Osteoblast (primary cell): ENCODE measurements around the gene AUTS2. TPM values are rescaled to one million over a fixed set of nuclear protein-coding genes. Genes with fewer than 3 reads are reported as not detected.

Experiments
- DNase-seq: peaks from one replicate; pipeline ENCODE4 v3.0.0; 2011; ENCODE audit warnings: low spot score, mixed read lengths; ENCODE audit not compliant: insufficient read length; ENCODE audit errors: missing footprints
- H2AFZ ChIP-seq: 2 replicates; pipeline ENCODE4 v1.6.0; 2011; ENCODE audit warnings: mild to moderate bottlenecking, low read length
- H3K27ac ChIP-seq: 2 replicates; pipeline ENCODE4 v1.5.1; 2011; ENCODE audit warnings: mild to moderate bottlenecking, low read depth, low read length, moderate library complexity
- H3K27me3 ChIP-seq: 2 replicates; pipeline ENCODE4 v1.6.0; 2012; ENCODE audit warnings: mild to moderate bottlenecking, control low read depth, inconsistent platforms, low read length, moderate library complexity; ENCODE audit not compliant: insufficient read depth
- H3K36me3 ChIP-seq: 2 replicates; pipeline ENCODE4 v1.5.1; 2011; ENCODE audit warnings: mild to moderate bottlenecking, low read length, control low read depth, moderate library complexity; ENCODE audit not compliant: insufficient read depth
- H3K4me1 ChIP-seq: 2 replicates; pipeline ENCODE4 v1.5.1; 2011; ENCODE audit warnings: mild to moderate bottlenecking, low read length, control low read depth, moderate library complexity; ENCODE audit not compliant: insufficient read depth
- H3K4me2 ChIP-seq: 2 replicates; pipeline ENCODE4 v1.6.0; 2011; ENCODE audit warnings: mild to moderate bottlenecking, low read length; ENCODE audit not compliant: insufficient read depth
- H3K4me3 ChIP-seq: fragments of 200-600 bp; sonication (generic); 3 replicates; pipeline ENCODE4 v1.5.1; 2012; ENCODE audit warnings: mild to moderate bottlenecking, low read length, inconsistent platforms; ENCODE audit not compliant: insufficient read depth
- H3K79me2 ChIP-seq: 2 replicates; pipeline ENCODE4 v1.6.0; 2012; ENCODE audit warnings: mild to moderate bottlenecking, low read length, control low read depth, inconsistent platforms; ENCODE audit not compliant: insufficient read depth
- H3K9me3 ChIP-seq: 2 replicates; pipeline ENCODE4 v1.5.1; 2011; ENCODE audit warnings: low read depth, low read length, control low read depth
- H4K20me1 ChIP-seq: 2 replicates; pipeline ENCODE4 v1.6.0; 2012; ENCODE audit warnings: mild to moderate bottlenecking, low read length, control low read depth; ENCODE audit not compliant: insufficient read depth
- CTCF ChIP-seq: IDR thresholded peaks from 2 replicates; pipeline ENCODE4 v1.5.1; 2011; ENCODE audit warnings: mild to moderate bottlenecking, low read depth, low read length, moderate library complexity; ENCODE audit errors: extremely low read depth
- total RNA-seq: library from RNA; depleted of rRNA; stranded (reverse); fragments of >200 nt; gene quantifications from 2 replicates; pipeline ENCODE4 v1.2.3, GENCODE V29; 2012

AUTS2 gene
- total RNA-seq, 1 donor = 15.2 TPM

- no peak for TF ChIP-seq CTCF
- Histone ChIP-seq H3K9me3 (no peaks in the 10 kb centered on the region), H2AFZ (no peak overlapping the region), H3K27ac (no peak overlapping the region), H3K36me3 (no peaks in the 10 kb centered on the region), H3K4me3 (no peak overlapping the region), H3K4me1 (no peaks in the 10 kb centered on the region), H3K79me2 (no peaks in the 10 kb centered on the region), H4K20me1 (peaks cover 6% of the 10 kb centered on the region), H3K27me3 (no peaks in the 10 kb centered on the region), H3K4me2 (no peak overlapping the region)
- no peak for DNase-seq
Measured at GRCh38 chr7:69937097-69937496, 338.8 kb downstream of the AUTS2 start.

- H3K27me3 ChIP-seq = no peaks in the 10 kb centered on the region
- no peak overlapping the region for H3K27ac ChIP-seq
- DNase-seq = no peak
- H3K4me3 ChIP-seq = no peak overlapping the region
- H3K4me2 ChIP-seq = no peak overlapping the region
- H3K9me3 ChIP-seq = no peaks in the 10 kb centered on the region
- no peaks in the 10 kb centered on the region for H3K79me2 ChIP-seq
- no peaks in the 10 kb centered on the region for H3K4me1 ChIP-seq
- peaks cover 6% of the 10 kb centered on the region for H4K20me1 ChIP-seq
- no peaks in the 10 kb centered on the region for H3K36me3 ChIP-seq
- H2AFZ ChIP-seq = no peak overlapping the region
- TF ChIP-seq CTCF = no peak
Measured at GRCh38 chr7:69939317-69939716, 341.0 kb downstream of the AUTS2 start.

GRCh38 chr7:69941077-69941651 is 342.9 kb downstream of the AUTS2 start:
- no peak overlapping the region for H3K27ac ChIP-seq
- H3K4me1 ChIP-seq = no peaks in the 10 kb centered on the region
- H3K79me2 ChIP-seq = no peaks in the 10 kb centered on the region
- DNase-seq = no peak
- no peaks in the 10 kb centered on the region for H3K36me3 ChIP-seq
- H3K4me3 ChIP-seq = no peak overlapping the region
- no peak overlapping the region for H3K4me2 ChIP-seq
- H3K9me3 ChIP-seq = no peaks in the 10 kb centered on the region
- H3K27me3 ChIP-seq = no peaks in the 10 kb centered on the region
- H2AFZ ChIP-seq = no peak overlapping the region
- H4K20me1 ChIP-seq = peaks cover 3% of the 10 kb centered on the region
- TF ChIP-seq CTCF = no peak

GRCh38 chr7:69942573-69942972 is 344.3 kb downstream of the AUTS2 start:
- no peak for DNase-seq
- Histone ChIP-seq H2AFZ (no peak overlapping the region), H3K4me2 (no peak overlapping the region), H3K79me2 (no peaks in the 10 kb centered on the region), H3K36me3 (no peaks in the 10 kb centered on the region), H4K20me1 (peaks cover 2% of the 10 kb centered on the region), H3K9me3 (no peaks in the 10 kb centered on the region), H3K27ac (no peak overlapping the region), H3K4me3 (no peak overlapping the region), H3K27me3 (no peaks in the 10 kb centered on the region), H3K4me1 (no peaks in the 10 kb centered on the region)
- TF ChIP-seq CTCF = no peak
